GM11168 (cell line): ENCODE measurements around the gene IFNLR1.
"Not testable (repeated sequence)": the region's sequence is repeated elsewhere in the genome, so short reads cannot be mapped to it uniquely, and the experiment has no call there.

ENCODE experiments used
- in situ Hi-C: fragments of 300-500 bp; cut with MboI; formaldehyde crosslinking; loops from one replicate; pipeline ENCODE4 v1.12.0; 2022; ENCODE audit warnings: low sequenced_read_pairs; ENCODE audit not compliant: unreplicated experiment

IFNLR1 gene

GRCh38 chr1:24186993-24187790 is at the start of gene IFNLR1:
IFNLR1 (minus strand) TSS chr1:24187289; CDS start chr1:24187248, 41 bp downstream.
- in situ Hi-C loops, result loop anchor here (5.0 kb wide), 1 partner anchor 35 kb away; no protein-coding TSS in a partner anchor

GRCh38 chr1:24235921-24236788 is 49.1 kb upstream of the IFNLR1 start:
- in situ Hi-C loops, result no loop called here

DNA sequence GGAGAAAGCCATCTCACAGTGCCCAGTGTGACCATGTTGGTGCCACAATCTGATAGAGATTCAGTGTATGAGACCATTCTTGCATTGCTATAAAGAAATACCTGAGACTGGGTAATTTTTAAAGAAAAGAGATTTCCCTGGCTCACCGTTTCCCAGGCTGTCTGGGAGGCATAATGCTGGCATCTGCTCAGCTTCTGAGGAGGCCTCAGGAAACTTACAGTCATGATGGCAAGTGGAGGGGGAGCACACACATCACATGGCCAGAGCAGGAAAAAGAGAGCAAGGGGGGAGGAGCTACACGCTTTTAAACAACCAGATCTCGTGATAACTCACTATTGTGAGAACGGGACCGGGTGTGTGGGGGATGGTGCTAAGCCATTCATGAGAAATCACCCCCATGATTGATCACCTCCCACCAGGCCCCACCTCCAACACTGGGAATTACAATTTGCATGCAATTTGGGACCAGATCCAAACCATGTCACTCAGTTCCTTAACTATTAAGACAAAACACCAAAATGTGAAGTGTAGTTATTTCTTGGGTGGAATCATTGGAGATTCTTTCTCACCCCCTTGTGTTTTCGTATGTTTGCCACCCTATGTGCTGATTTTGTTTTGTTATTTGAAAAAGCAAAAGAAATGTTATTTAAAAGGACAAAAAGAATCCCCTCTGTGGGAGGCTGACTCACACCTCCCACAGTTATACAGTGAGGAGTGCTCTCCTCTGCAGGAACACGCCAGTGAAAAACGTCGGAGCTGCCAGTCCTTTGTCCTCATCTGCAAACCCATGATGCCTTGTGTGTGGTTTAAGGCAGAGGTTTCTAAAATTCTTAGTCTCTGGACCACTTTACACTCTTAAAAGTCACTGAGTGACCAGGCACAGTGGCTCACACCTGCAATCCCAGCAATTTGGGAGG is 46.9 kb upstream of the IFNLR1 start:
- in situ Hi-C loops, result no loop called here

DNA sequence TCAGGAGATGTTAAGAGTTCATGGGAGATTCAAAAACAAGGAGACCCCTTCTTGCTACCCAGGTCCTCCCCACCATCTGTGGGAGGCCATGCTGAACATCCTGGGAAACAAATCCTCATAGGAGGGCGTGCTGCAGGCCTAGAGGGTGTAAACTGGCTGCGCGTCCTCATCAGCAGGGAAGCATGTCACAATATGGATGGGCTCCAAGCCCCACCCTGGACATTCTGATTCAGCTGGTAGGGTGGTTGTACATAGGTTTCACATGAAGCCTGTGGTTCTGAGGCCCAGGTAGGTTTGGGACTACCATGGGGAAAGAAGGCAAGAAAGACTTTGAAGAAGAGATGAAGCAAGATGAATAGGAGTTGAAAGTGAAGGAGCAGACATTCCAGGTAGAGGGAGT is 44.6 kb upstream of the IFNLR1 start:
- in situ Hi-C loops, result no loop called here

DNA sequence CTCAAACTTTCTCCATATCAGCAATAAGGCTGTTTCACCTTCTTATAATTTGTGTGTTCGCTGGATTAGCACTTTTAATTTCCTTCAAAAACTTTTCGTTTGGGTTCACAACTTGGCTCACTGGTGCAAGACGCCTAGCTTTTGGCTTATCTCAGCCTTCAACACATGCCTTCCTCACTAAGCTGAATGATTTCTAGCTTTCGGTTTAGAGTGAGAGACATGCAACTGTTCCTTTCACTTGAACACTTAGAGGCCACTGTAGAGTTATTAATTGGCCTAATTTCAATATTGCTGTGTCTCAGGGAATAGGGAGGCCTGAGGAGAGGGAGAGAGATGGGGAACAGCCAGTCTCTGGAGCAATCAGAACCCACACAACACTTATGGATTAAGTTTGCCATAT is 41.2 kb upstream of the IFNLR1 start:
- in situ Hi-C loops, result no loop called here

GRCh38 chr1:24226749-24227148 is 39.7 kb upstream of the IFNLR1 start:
- in situ Hi-C loops, result no loop called here

GRCh38 chr1:24224761-24225160 is 37.7 kb upstream of the IFNLR1 start:
- in situ Hi-C loops, result no loop called here

- in situ Hi-C loops, result no loop called here
These were observed 37.0 kb upstream of the IFNLR1 start for GRCh38 chr1:24224086-24224485.

DNA sequence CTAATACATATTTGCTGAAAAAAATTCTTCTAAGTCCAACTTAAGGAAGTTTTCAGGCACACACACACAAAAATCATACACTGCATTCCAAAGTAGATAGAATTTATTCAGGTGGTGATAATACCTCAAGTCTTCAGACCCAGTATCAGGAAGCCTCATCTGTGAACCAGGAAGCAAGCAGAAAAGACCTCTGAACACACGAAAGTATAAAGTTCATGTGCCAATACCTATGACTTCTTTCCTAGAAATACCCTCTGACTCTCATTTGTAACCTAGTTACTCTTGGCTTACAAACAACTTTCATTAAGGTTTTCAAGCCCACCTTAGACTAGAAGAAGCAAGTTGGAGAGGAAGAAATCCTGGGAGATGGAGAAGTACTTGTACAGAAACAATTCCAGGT is 35.7 kb upstream of the IFNLR1 start:
- in situ Hi-C loops, result no loop called here

DNA sequence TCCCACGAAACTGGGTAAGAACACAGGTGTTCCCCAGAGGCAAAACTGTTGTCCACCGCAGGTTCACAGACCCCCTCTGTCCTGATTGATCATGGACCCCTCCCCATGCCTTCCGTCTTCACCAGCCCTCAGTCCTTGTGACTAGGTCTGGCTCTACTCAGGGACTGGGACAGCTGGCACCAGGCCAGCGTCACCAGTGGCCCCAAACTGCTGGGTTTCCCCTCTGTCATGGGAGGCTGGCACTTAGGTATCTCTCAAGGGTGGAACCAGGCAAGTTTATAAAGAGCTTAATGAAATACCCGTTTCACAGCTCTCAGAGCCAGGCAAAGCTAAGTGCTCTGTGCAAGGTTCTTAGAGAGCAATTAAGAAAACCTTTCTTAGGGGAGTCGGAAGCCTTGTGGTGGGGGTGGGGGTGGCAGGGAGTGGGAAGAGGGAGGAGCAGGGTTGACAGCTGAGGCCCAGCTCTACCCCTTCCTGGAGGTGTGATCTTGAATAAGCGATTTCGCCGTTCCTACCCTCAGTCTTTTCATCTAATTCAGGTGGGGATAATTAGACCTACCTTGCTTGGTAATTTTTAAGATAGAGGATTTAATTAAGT is 35.0 kb upstream of the IFNLR1 start:
- in situ Hi-C loops, result no loop called here

GRCh38 chr1:24221246-24221645 is 34.2 kb upstream of the IFNLR1 start:
- in situ Hi-C loops, result no loop called here

- in situ Hi-C loops, result no loop called here
These were observed 29.4 kb upstream of the IFNLR1 start for GRCh38 chr1:24216276-24217074.

DNA sequence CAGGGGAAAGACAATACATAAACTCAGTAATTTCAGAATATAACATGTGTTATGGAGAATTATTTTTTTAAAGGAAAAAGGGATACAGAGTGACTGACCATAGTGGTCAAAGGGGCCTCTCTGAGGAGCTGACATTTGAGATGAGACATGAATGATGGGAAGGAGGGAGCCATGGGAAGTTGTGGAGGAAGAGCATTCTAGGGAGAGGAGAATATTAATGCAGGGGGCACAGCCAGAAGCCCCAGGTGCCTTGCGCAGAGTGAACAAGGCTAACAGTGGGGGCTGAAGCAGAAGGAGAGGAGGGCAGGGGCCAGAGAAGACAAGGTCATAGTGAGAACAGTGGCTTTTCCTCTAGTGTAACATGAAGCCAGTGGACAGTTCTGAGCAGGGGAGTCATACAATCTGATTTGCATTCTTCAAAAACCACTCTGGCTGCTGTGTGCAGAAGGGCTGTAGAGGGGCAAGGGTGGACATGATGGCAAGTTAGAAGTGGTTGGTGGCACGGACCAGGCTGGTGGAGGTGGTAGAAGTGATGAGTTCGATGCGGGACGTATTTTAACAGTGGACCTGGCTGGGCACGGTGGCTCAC is 28.2 kb upstream of the IFNLR1 start:
- in situ Hi-C loops, result no loop called here

- in situ Hi-C loops, result no loop called here
These were observed 25.3 kb upstream of the IFNLR1 start for GRCh38 chr1:24212376-24212775.

DNA sequence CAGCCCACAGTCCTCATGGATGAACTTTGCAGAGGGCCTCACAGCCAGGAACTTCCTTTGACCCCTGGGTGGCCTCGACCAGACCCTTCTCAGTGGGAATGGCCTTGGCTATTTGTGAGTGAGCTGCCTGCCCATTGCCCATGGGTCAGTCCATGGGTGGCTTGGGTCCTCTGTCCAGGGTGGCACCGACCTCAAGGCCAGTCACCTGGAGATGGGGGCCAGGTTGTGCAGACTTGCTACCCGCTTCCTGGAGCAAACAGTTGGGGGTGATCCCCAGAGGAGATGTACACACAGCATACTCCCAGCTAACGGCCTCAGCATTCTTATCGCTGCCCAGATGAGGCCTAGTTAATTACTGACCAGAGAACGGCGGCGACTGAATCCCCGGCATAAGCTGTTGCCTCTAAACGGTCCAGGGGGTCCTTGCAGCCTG is 23.1 kb upstream of the IFNLR1 start:
- in situ Hi-C loops, result no loop called here

- in situ Hi-C loops, result no loop called here
These were observed 22.0 kb upstream of the IFNLR1 start for GRCh38 chr1:24209097-24209496.

- in situ Hi-C loops, result no loop called here
These were observed 20.6 kb upstream of the IFNLR1 start for GRCh38 chr1:24207709-24208108.

- in situ Hi-C loops, result not testable (repeated sequence)
These were observed 20.3 kb upstream of the IFNLR1 start for GRCh38 chr1:24207395-24207687.
